GM18526 (cell line): ENCODE measurements around the gene PFKP.

Experiments used
- POLR2A ChIP-seq: IDR thresholded peaks from 3 replicates; pipeline ENCODE4 v1.6.1; 2011; ENCODE audit not compliant: insufficient read length; ENCODE audit errors: extremely low read depth

PFKP gene

DNA sequence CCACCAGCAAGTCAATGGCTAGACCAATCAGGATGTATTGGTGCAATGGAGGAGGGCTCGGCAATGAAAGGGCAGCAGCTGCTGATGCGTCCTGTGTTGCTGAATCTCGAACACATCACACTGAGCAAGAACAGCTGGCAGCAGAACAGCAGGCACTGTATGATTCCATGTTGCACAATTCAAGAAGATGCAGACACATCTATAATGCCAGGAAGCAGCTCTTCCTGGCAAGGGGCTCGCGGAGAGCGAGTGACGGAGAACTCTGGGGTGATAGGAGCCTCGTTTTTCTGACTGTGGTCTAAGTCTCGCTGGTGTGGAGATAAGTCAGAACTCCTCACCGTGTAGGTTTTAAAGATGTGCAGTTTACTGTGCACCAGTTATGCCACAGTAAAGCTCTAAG is 24.8 kb upstream of the PFKP start:
- no peak for TF ChIP-seq POLR2A

DNA sequence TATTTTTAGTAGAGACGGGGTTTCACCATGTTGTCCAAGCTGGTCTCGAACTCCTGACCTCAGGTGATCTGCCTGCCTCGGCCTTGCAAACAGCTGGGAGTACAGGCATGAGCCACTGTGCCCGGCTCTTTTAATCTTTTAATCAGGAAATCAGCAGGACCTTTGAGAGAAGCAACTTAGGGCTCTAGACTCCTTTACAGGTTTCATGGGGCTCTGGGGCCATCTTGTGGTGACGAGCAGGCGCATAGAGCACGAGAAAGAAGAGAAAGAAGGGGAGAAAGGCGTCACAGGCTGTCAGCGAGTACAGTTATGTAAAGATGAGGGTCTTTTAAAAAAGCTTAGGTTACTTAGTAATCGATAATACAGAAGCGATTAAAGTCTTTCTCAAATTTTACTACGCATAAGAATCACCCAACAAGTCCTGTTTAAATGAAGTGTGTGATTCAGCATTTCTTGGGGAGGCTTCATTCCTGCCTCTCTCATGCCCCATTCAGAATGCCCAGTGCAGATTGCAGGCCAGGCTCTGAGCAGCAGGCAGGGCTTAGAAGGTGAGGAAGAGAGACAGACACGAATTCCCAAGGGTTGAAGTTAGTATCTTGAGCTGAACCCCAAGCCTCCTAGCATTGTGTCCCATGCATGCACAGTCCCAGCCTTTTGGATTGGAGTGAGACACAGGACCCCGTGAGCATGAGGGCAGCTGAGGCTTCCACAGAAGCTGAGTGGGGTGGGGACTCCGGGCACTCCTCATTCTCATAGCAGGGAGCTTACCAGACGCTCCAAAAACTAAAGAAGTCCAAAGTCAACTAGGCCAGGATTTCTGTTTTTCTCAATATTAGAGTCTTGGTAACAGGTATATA is 23.6 kb upstream of the PFKP start:
- no peak for TF ChIP-seq POLR2A

DNA sequence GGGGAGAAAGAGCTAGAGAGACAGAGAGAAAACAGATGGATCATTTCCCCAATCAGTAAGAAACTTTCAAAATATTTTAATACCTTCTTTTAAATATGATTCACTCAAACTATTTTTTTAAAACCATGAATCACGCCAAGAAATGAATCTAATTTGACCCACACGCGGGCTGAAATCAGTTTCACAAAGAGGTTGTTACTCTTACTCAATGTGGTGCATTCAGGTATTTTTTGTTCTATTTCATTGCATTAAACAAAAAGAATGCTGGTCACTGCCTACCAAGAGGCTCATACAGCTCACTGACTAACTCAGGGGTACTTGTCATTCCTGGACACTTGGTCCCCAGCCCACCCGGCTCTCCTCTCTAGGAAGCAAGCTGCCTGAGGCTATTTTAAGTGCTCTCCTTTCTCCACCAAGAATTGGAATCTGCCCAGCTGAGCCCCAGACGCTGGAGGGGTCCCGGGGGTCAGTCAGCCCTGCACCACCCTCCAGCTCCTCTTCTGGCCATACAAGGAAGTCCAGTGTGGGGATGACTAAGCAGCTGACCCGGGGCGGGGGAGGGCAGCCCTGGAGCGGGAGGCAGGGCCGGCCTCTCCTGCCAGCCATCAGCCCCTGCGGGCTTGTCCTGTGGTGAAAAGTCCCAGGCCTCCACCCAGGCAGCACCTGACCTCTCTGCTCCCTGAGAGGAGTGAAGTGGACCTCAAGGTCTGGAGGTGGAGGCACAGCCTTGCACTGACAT is 21.7 kb upstream of the PFKP start:
- TF ChIP-seq POLR2A: no peak

DNA sequence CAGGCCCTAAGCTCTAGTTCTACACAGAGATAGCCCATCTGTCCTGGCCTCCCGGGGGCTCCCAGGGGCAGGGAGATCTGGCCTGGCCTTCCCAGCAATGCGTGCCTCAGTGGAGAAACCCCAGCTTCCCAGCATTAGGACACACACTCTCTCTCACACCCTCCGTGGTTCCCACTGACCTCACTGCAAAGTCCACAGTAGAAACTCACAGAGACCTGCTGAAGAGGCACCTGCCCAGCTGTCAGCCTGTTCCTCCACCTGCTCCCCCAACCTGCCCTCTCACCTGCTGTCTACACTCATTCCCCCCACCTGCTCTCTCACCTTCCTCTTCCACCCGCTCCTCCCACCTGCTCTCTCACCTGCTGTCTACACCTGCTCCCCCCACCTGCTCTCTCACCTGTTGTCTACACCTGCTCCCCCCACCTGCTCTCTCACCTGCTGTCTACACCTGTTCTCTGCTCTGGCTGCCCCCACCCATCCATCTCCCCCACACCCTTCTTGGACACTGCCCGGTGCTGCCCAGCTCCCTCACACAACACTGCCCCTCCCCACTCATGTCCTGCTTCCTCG is 21.1 kb upstream of the PFKP start:
- TF ChIP-seq POLR2A: no peak

DNA sequence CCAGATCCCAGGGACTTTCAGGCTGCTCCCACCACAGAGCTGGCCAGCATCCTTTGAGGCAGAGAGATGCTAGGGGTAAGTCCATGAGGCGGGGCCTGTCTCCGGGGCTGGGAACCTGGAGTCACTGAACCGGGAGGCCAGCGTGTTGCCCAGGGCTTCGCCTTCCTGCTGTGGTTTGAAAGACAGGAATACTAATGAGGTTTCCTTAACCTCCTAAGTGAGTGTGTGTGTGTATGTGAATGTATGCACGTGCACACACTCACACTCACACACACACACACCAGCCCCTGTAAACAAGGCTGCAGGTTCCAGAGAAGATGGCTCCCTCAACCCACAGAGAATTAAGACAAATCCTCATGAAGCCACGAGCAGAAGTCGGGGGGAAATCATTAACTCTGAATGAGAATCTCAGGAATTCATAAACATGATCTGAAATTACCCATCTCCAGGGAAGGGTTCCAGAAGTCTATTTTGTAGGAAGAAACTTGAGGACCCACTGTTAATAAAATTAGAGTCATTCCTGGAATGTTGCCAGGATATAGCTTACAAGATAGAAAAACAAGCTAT is 20.3 kb upstream of the PFKP start:
- TF ChIP-seq POLR2A: no peak

DNA sequence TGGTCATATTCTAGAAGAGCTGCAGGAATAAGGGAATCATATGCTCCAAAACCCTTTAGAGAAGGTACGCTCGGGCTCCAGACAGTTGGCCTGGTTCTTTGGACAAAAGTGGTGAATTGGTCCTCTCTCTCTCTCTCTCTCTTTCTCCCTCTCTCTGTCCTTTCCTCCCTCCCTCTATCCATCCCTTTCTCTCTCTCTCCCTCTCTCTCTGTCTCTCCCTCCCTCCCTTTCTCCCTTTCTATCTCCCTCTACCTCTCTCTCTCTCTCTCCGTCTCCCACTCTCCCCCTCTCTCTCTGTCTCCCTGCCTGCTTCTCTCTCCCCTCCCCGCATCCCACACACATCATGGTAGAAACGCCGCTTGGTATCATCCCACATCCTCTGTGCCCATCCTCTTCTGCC is 19.8 kb upstream of the PFKP start:
- no peak for TF ChIP-seq POLR2A

DNA sequence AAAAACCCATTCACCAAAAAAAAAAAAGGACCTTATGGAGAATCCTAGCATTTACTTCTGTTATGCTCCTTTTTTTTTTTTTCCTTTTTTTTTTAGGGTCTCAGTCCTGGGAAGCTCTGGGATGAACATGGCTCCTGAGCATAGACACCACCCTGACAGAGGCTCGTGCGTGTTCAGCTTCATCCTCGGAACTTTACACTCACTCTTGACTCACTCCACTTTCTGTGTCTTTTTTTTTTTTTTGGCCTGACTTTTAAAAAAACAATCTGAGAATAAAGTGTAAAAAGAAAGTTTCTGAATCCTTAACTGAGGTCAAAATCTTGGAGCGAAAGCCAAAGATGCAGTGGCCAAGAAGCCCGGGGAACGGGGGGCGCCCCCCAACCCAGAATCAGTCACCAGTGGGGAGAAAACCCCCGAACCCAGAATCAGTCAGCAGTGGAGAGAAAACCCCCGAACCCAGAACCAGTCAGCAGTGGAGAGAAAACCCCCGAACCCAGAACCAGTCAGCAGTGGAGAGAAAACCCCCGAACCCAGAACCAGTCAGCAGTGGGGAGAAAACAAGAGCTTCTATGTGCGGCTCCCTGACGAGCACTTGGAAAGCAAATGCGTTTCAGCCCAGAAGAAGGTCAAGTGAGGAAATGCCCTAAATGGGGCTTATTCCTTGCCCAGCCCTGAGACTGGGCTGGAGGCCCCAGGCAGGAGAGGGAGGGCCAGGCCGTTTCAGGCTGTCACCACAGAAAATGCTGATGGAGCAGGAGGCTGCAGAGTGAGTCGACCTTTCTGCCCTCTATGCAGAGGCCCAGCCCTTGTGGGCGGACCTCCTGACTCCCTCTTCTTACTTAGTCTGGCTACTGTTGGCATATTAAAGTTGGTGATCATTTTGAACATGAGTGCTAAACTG is 19.0 kb upstream of the PFKP start:
- TF ChIP-seq POLR2A: no peak

DNA sequence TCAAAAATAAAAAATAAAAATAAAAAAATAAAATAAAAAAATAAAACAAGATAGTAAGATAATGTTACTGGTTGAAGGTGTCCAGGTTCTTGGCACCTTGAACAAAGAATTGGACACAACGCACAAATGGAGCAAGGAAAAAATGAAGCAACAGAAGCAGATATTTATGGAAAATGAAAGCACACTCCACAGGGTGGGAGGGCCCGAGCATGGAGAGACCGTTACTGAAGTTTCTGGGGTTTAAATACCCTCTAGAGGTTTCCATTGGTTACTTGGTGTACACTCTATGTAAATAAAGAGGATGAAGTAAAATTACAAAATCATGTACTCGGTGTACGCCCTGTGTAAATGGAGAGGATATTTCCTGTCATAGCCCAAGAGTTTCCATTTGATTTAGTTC is 15.7 kb upstream of the PFKP start:
- TF ChIP-seq POLR2A: no peak

DNA sequence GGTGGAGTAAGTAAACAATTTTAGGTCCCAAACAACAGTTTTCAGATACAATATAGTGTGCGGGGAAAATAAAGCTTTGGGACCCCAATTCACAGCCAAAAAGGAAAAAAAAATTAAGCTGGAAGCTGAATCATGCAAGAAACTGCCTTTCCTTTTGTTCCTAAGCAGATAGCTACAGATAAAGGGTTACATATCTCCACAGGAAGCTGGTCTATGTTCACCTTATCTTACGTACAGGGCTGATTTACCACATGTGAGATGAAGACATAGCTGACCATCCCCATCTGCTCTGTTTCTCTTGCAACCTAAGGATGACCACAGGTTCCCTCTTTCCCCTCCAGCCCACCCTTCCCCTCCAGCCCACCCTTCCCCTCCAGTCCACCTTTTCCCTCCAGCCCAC is 14.2 kb upstream of the PFKP start:
- TF ChIP-seq POLR2A: no peak

DNA sequence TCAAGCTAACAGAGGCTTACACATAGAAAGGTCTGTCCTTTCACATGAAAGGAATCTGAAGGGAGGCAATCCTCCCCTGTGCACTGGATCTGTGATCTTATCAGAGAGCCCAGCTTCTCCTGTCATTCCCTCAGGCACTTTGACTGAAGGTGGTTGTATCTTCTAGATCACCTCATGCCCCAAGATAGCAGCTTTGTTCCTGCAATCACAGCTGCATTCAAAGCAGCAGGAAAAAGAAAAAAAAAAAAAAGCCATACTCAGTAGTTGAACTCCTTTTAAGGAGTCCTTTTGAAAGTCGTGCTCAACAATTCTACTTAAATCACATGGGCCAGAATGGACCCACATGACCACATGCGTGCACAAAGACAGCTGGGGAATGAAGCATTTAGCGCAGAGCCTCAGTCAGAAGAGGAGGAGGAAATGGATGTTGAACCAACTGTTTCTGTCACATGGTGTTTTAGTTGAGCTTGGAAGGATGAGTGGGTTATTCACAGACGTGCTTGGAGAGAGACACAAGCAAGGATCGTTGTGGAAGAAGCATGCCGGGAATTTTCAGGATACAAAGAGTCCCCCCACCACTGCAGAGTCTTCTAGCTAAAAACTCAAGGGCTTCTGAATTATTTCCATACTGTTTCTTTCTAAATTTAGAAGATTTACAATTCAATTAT is 13.0 kb upstream of the PFKP start:
- no peak for TF ChIP-seq POLR2A

DNA sequence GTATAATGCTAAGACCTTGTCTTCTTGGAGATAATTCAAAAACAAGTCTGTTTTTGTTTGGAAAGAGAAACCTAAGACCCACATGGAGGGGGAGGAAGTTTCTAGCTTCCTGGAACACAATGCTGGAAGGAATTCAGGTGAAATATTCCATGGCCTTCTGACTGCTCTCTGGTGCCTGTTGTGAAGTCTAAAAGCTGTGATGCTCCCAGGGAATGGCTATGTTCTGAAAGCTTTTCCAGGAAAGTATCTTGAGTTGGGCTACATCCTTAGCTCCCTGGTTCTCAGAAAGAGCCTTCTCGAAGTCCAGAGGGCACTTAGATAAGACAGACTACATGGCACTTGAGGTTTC is 12.5 kb upstream of the PFKP start:
- no peak for TF ChIP-seq POLR2A

DNA sequence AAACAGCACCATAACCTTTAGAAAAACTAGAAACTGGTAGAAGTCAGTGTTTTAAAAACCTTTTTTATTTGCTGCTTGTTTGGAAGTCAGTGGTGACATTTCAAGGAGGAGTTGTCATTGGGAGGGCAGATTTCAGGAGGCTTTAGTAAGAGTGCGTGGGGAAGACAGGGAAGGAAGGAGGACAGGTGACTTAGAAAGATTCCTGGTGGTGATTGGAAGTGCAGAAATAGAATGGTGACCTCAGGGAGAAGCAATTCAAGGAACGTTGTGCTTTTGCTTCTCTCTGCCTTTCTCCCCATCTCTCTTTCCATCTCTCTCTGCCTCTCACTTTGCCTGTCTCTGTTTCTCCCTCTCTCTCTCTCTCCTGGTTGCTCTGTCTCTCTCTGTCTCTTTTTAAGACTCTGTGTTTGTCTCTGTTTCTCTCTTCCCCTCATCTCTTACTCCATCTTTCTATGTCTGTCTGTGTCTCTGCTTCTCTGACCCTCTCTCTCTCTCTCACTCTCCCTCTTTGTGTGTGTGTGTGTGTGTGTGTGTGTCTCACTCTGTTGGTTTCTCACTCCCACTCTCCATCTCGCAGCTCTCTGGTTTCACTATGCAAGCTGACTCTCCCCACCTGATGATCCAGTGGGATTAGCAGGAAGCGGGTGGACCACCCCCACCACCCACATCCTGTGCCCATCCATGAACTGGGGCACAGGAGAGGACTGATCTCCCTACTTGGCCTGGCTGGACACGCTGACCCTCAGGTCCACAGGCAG is 10.9 kb upstream of the PFKP start:
- no peak for TF ChIP-seq POLR2A

DNA sequence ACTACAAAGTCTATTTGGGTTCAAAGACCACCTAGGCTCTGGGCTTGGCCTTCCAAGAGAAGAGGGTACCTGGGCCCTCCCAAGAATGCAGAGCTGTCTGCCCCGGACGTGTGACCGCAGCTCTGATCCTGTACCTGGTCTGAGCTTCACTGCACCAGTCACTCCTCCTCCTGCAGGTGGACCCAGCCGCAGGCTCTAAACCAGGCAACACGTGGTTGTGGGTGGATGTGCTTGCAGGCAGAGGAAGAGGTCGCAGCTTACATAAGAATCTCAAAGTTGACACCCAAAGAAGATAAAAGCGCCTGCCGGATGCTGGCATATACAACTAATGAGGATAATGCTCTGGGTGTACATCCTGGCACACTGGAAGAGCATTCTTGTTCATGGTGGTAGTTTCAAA is 9.4 kb upstream of the PFKP start:
- no peak for TF ChIP-seq POLR2A

DNA sequence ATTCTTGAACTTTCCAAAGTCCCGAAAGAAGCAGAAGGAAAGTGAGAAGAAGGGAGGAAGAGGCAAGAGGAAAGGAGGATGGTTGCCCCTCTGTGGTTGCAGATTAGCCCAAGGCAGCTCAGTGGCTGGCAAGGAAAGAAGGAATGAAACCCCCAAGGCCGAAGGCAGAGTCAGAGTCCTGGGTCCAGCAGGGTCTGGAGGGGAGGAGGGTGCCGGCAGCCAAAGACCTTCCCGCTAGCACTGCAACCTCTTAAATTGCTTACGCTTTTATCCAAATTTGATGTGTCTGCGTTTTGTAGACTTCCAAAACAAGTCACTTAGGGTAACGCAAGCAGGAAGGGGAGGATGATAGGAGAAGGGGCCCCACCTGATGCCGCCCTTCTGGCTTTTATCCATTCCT is 7.4 kb upstream of the PFKP start:
- TF ChIP-seq POLR2A: no peak

DNA sequence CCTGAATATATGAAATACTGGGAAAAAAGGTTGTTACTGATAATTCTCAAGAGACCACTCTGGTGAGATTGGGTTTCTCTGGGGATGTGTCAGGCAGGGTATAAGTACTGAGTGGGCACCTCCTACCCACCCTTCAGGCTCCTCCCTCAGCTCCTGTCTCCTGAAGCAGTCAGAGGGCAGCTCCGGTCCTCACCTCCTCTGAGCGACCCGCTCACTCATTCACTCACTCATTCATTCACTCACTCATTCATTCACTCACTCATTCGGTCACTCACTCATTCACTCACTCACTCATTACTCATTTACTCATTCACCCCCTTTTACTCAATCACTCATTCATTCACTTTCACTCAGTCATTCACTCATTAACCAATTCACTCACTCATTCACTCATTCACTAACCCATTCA is 6.9 kb upstream of the PFKP start:
- TF ChIP-seq POLR2A: no peak
